Naive thymus-derived CD4-positive, alpha-beta T cell (primary cell): ENCODE results near the gene PHF11. TPM values are rescaled to one million over a fixed set of nuclear protein-coding genes. Genes with fewer than 3 reads are reported as not detected.

Experiments used
- ATAC-seq: fragments of 150-1000 bp; cut with Tn5 transposase; 2 replicates; pipeline ENCODE4 v1.10.0; 2021; ENCODE audit warnings: mild to moderate bottlenecking, moderate library complexity
- CTCF ChIA-PET: fragments of 350-600 bp; sonication (Branson Sonifier 250); formaldehyde crosslinking; loops from one replicate; lab custom pipeline; 2021; ENCODE audit warnings: antibody characterized with exemption; lab: Charles Lee
- POLR2A ChIA-PET: fragments of 350-600 bp; sonication (Branson Sonifier 250); formaldehyde crosslinking; loops from one replicate; lab custom pipeline; 2021; ENCODE audit warnings: antibody characterized with exemption, inconsistent platforms; lab: Charles Lee
- DNase-seq, 9 donors: peaks; one replicate each; pipeline versions ENCODE4 v3.0.0 to v3.0.0-alpha.2; 2020 to 2022; ENCODE audit warnings: mixed read lengths in 1 of 9
- H3K27ac ChIP-seq: one replicate; pipeline ENCODE4 v1.7.0; 2013; ENCODE audit warnings: mild to moderate bottlenecking, low read depth, low read length, moderate library complexity
- H3K27me3 ChIP-seq, 2 donors: one replicate each; pipeline ENCODE4 v1.7.0; 2013; ENCODE audit warnings: low read length in 2 of 2, mild to moderate bottlenecking in 2 of 2, moderate library complexity in 2 of 2; ENCODE audit not compliant: control insufficient read depth in 2 of 2, insufficient read depth in 2 of 2
- H3K36me3 ChIP-seq, 3 experiments: 1 replicate in 2 of 3; 2 replicates in 1 of 3; pipeline ENCODE4 v1.7.0; 2013; ENCODE audit warnings: low read length in 3 of 3, mild to moderate bottlenecking in 3 of 3, moderate library complexity in 1 of 3; ENCODE audit not compliant: insufficient read depth in 3 of 3, control insufficient read depth in 2 of 3
- H3K4me1 ChIP-seq, 2 donors: one replicate each; pipeline ENCODE4 v1.7.0; 2013; ENCODE audit warnings: low read length in 2 of 2, mild to moderate bottlenecking in 2 of 2, moderate library complexity in 1 of 2; ENCODE audit not compliant: control insufficient read depth in 2 of 2, insufficient read depth in 2 of 2
- H3K4me3 ChIP-seq: 2 replicates; pipeline ENCODE4 v1.7.0; 2013; ENCODE audit warnings: mild to moderate bottlenecking, low read length
- H3K9me3 ChIP-seq, 3 experiments: 1 replicate in 2 of 3; 2 replicates in 1 of 3; pipeline ENCODE4 v1.7.0; 2013; ENCODE audit warnings: low read length in 3 of 3; ENCODE audit not compliant: control insufficient read depth in 2 of 3
- H3K27ac Mint-ChIP-seq, 9 donors: one replicate each; pipeline ENCODE4 v1.8.0; 2020 to 2022; ENCODE audit warnings: mixed read lengths in 9 of 9, mild to moderate bottlenecking in 8 of 9, moderate library complexity in 5 of 9, inconsistent platforms in 2 of 9
- H3K27me3 Mint-ChIP-seq, 5 donors: one replicate each; pipeline ENCODE4 v1.8.0; 2021 to 2022; ENCODE audit warnings: mixed read lengths in 5 of 5, mild to moderate bottlenecking in 1 of 5
- H3K36me3 Mint-ChIP-seq, 5 donors: one replicate each; pipeline ENCODE4 v1.8.0; 2020 to 2022; ENCODE audit warnings: mixed read lengths in 5 of 5, mild to moderate bottlenecking in 3 of 5, inconsistent platforms in 1 of 5
- H3K4me1 Mint-ChIP-seq, 7 donors: one replicate each; pipeline ENCODE4 v1.8.0; 2020 to 2022; ENCODE audit warnings: mixed read lengths in 7 of 7, mild to moderate bottlenecking in 3 of 7, inconsistent platforms in 1 of 7
- H3K4me3 Mint-ChIP-seq, 10 donors: one replicate each; pipeline ENCODE4 v1.8.0; 2020 to 2022; ENCODE audit warnings: mild to moderate bottlenecking in 10 of 10, mixed read lengths in 10 of 10, moderate library complexity in 6 of 10, inconsistent platforms in 2 of 10
- H3K9me3 Mint-ChIP-seq, 11 donors: one replicate each; pipeline ENCODE4 v1.8.0; 2020 to 2022; ENCODE audit warnings: mixed read lengths in 11 of 11, mild to moderate bottlenecking in 4 of 11, inconsistent platforms in 1 of 11, moderate library complexity in 1 of 11
- intact Hi-C, 2 donors: fragments of 100-400 bp; cut with micrococcal nuclease; formaldehyde crosslinking; loops; one replicate each; pipeline ENCODE4 v1.15.1; 2023
- polyA plus RNA-seq, 2 donors: library from polyadenylated mRNA; unstranded; fragments of 300-500 nt; fragmentation: Illumina TruSeq; gene quantifications; one replicate each; pipeline ENCODE4 v1.2.3, GENCODE V29; 2021
- total RNA-seq, 6 experiments: library from RNA in 5 of 6; stranded (reverse) in 5 of 6; gene quantifications; 1 replicate in 5 of 6; 2 replicates in 1 of 6; pipeline ENCODE4 v1.2.3 and lab custom pipeline; 2021 to 2026

PHF11 gene
- total and polyA plus RNA-seq, 7 experiments from 2014 or later = 80.6 to 132 (median 106) TPM

DNA sequence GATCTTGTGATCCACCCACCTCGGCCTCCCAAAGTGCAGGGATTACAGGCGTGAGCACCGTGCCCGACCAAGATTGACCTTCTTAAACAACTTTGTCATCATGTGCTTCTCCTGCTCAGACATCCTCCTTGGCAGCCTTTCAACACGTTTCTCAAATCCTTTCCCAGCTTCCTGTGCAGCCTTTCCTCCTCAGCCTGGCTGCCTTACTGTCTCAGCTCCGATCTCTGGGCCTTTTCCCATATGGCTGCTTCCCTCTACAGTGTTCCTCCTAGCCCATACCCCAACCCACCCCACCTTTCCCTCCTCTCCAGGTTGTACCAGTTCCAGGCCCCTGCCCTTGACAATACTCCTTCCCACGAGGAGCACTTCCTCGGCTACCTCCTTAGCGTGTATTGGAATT is 7.2 kb downstream of the PHF11 start:
- POLR2A ChIA-PET = no interaction called here

DNA sequence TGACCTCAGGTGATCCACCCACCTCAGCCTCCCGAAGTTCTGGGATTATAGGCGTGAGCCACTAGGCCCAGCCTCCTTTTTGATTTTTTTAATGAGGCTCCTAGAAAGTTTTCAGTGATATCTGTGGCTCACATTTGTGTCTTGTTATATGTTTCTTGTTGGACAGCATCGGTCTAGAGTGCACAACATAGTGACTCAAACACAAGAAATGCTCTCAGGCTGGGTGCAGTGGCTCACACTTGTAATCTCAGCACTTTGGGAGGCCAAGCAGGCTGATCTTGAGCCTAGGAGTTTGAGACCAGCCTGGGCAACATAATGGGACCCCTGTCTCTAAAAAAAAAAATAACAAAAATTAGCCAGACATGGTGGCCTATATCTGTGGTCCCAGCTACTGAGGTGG is 8.2 kb downstream of the PHF11 start:
- Mint-ChIP-seq H3K9me3 (peaks cover 0 to 3% (median 0%) of the 10 kb centered on the region in 11 donors), H3K27me3 (no peaks in the 10 kb centered on the region), H3K4me3 (no peak overlapping the region), H3K4me1 (peaks cover 25 to 54% (median 44%) of the 10 kb centered on the region in 7 donors), H3K27ac (peak overlapping the region in 1 of 9 donors; percentile 23), H3K36me3 (peaks cover 11 to 46% (median 27%) of the 10 kb centered on the region in 5 donors)
- Histone ChIP-seq H3K27ac (no peak overlapping the region), H3K36me3 (peaks cover 0 to 9% (median 7%) of the 10 kb centered on the region in 3 experiments), H3K4me3 (no peak overlapping the region), H3K9me3 (no peaks in the 10 kb centered on the region), H3K4me1 (peaks cover 7 to 12% of the 10 kb centered on the region in 2 donors), H3K27me3 (no peaks in the 10 kb centered on the region)
- ChIA-PET CTCF (no interaction called here), POLR2A (no interaction called here)
- DNase-seq (no peak), ATAC-seq (no peak)
- intact Hi-C loops = no loop called here

More for the DNA sequence above, 7.2 kb downstream of the PHF11 start:
- Histone ChIP-seq H3K36me3 (peaks cover 0 to 9% (median 7%) of the 10 kb centered on the region in 3 experiments), H3K4me1 (peaks cover 13 to 17% of the 10 kb centered on the region in 2 donors), H3K9me3 (no peaks in the 10 kb centered on the region), H3K27me3 (no peaks in the 10 kb centered on the region), H3K27ac (no peak overlapping the region), H3K4me3 (no peak overlapping the region)
- Mint-ChIP-seq H3K4me1 (peaks cover 25 to 64% (median 54%) of the 10 kb centered on the region in 7 donors), H3K9me3 (peaks cover 0 to 3% (median 0%) of the 10 kb centered on the region in 11 donors), H3K27me3 (no peaks in the 10 kb centered on the region), H3K27ac (peak overlapping the region in 6 of 9 donors; percentile 25 to 81 (median 42)), H3K36me3 (peaks cover 11 to 44% (median 31%) of the 10 kb centered on the region in 5 donors), H3K4me3 (no peak overlapping the region)
- ATAC-seq (no peak), DNase-seq (no peak)
- intact Hi-C loops = no loop called here
- CTCF ChIA-PET = interaction anchor here (0.5 kb wide), 1 partner anchor 21 kb away, joined by 3 read pairs; no protein-coding TSS in a partner anchor

DNA sequence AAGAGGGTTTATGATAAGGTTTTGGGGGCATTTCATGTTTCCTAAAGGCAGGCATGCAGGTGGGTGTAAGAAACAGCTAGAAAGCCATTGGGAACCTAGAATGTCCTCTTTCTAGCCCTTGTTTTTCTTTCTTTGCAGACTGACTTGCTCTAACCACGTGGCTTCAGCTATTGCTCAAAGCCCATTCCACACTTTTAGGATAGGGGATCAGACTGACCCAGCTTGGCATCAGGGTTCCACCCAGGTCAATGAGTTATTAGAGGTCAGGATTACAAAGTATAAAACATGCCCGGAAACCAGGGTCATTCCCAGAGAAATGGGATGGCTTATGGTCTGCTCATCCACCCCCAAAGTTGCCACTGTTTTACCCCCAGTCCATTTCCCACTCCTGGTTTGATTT is 16.8 kb downstream of the PHF11 start:
- intact Hi-C loops = no loop called here
- Mint-ChIP-seq H3K4me1 (peaks cover 10 to 39% (median 31%) of the 10 kb centered on the region in 7 donors), H3K36me3 (peaks cover 25 to 61% (median 36%) of the 10 kb centered on the region in 5 donors), H3K27me3 (no peaks in the 10 kb centered on the region), H3K9me3 (peaks cover 0 to 4% (median 0%) of the 10 kb centered on the region in 11 donors), H3K4me3 (no peak overlapping the region), H3K27ac (peak overlapping the region in 4 of 9 donors; percentile 1 to 52 (median 20))
- no peaks in the 10 kb centered on the region for H3K9me3 ChIP-seq
- H3K36me3 ChIP-seq = peaks cover 0 to 54% (median 11%) of the 10 kb centered on the region in 3 experiments
- POLR2A ChIA-PET = no interaction called here
- no peak for ATAC-seq
- H3K4me3 ChIP-seq = no peak overlapping the region
- CTCF ChIA-PET = interaction anchor here (1.0 kb wide), 1 partner anchor 30 kb away, joined by 3 read pairs; no protein-coding TSS in a partner anchor
- no peaks in the 10 kb centered on the region for H3K4me1 ChIP-seq
- H3K27me3 ChIP-seq = no peaks in the 10 kb centered on the region
- no peak for DNase-seq
- H3K27ac ChIP-seq = no peak overlapping the region

DNA sequence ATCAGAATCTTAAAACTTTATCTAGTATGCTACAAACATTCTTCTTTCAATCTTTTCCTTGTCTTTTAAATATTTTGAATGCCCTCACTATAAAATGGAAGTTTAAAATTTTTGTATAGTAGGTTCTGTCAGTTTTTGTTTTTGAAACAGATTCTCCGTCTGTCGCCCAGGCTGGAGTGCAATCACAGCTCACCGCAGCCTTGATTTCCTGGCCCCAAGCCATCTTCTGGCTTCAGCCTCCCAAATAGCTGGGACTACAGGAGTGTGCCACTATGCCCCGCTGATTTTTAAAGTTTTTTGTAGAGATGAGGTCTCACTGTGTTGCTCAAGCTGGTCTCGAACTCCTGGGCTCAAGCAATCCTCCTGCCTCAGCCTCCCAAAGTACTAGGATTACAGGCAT is 20.7 kb downstream of the PHF11 start:
- Mint-ChIP-seq H3K9me3 (no peaks in the 10 kb centered on the region), H3K4me3 (no peak overlapping the region), H3K36me3 (peaks cover 23 to 57% (median 41%) of the 10 kb centered on the region in 5 donors), H3K27me3 (no peaks in the 10 kb centered on the region), H3K4me1 (peaks cover 7 to 24% (median 18%) of the 10 kb centered on the region in 7 donors), H3K27ac (peak overlapping the region in 4 of 9 donors; percentile 10 to 53 (median 30))
- Histone ChIP-seq H3K27ac (no peak overlapping the region), H3K4me1 (no peaks in the 10 kb centered on the region), H3K27me3 (no peaks in the 10 kb centered on the region), H3K4me3 (no peak overlapping the region), H3K9me3 (no peaks in the 10 kb centered on the region), H3K36me3 (peaks cover 0 to 64% (median 19%) of the 10 kb centered on the region in 3 experiments)
- intact Hi-C loops = loop anchor here in 1 of 2 donors (2.0 kb wide), 2 partner anchors 20 to 72 kb away; partner anchors contain the start of genes CAB39L and SETDB2
- no peak for DNase-seq
- CTCF ChIA-PET = no interaction called here
- no peak for ATAC-seq
- POLR2A ChIA-PET = interaction anchor here (1.0 kb wide), 2 partner anchors 9 to 21 kb away, joined by 3 read pairs; partner anchors contain the start of gene PHF11

DNA sequence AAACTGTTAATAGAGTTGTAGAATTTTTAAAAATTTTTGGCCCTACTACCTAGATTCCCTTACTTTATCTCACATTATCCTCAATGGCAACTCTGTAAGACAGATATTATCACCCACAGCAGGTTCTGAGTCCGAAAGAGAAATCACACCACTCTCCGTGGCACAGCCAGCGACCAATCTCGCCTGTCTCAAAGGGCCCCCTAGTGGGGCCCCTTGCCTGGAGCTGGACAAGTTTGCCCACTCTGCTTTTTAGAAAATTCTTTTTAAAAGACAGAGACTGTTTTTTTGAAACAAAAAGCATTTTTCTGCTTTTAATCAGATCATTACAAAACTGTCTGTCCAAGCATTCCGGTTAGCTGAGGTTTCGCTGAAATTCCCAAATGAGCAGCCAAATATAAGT is 21.7 kb downstream of the PHF11 start:
- no peaks in the 10 kb centered on the region for H3K27me3 ChIP-seq
- intact Hi-C loops = loop anchor here in 1 of 2 donors (1.0 to 2.0 kb wide), 3 partner anchors 21 to 216 kb away; partner anchors contain the start of genes CAB39L and SETDB2
- H3K9me3 ChIP-seq = no peaks in the 10 kb centered on the region
- peaks cover 0 to 61% (median 23%) of the 10 kb centered on the region in 3 experiments for H3K36me3 ChIP-seq
- H3K4me3 Mint-ChIP-seq = no peak overlapping the region
- no peak overlapping the region for H3K27ac ChIP-seq
- peaks cover 6 to 18% (median 13%) of the 10 kb centered on the region in 7 donors for H3K4me1 Mint-ChIP-seq
- ChIA-PET POLR2A (no interaction called here), CTCF (no interaction called here)
- H3K4me3 ChIP-seq = no peak overlapping the region
- no peaks in the 10 kb centered on the region for H3K27me3 Mint-ChIP-seq
- H3K4me1 ChIP-seq = no peaks in the 10 kb centered on the region
- H3K36me3 Mint-ChIP-seq = peaks cover 23 to 53% (median 39%) of the 10 kb centered on the region in 5 donors
- H3K9me3 Mint-ChIP-seq = no peaks in the 10 kb centered on the region
- DNase-seq = no peak
- ATAC-seq = no peak
- H3K27ac Mint-ChIP-seq = peak overlapping the region in 3 of 9 donors; percentile 10 to 65 (median 52)

DNA sequence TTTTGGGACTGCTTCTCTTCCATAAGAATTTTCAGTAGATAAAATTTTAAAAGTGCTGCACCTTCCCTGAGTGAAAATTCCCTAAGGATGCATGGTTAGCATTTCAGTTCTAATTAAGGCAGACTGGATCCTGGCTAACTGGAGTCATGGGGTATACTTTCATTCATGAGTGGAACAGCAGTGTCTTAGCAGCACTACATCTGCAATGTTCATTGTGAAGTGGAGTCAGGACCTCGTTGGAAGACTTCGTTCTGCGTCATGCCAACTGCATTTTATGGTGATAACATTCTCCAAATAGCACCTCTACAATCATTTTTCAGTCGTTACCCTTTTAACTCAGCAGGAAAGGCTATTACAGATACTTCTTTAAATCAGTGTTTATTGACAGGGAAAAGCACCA is 25.5 kb downstream of the PHF11 start:
- intact Hi-C loops = no loop called here
- Histone ChIP-seq H3K4me1 (no peaks in the 10 kb centered on the region), H3K27me3 (no peaks in the 10 kb centered on the region), H3K9me3 (no peaks in the 10 kb centered on the region), H3K27ac (no peak overlapping the region), H3K4me3 (no peak overlapping the region), H3K36me3 (peaks cover 4 to 31% (median 16%) of the 10 kb centered on the region in 3 experiments)
- H3K4me3 Mint-ChIP-seq = no peak overlapping the region
- ChIA-PET POLR2A (interaction anchor here (0.7 kb wide), 1 partner anchor 56 kb away, joined by 3 read pairs; no protein-coding TSS in a partner anchor), CTCF (no interaction called here)
- no peaks in the 10 kb centered on the region for H3K27me3 Mint-ChIP-seq
- peak overlapping the region in 2 of 9 donors; percentile 14 for H3K27ac Mint-ChIP-seq
- ATAC-seq = no peak
- no peaks in the 10 kb centered on the region for H3K9me3 Mint-ChIP-seq
- peaks cover 16 to 33% (median 28%) of the 10 kb centered on the region in 5 donors for H3K36me3 Mint-ChIP-seq
- peaks cover 0 to 11% (median 8%) of the 10 kb centered on the region in 7 donors for H3K4me1 Mint-ChIP-seq
- no peak for DNase-seq
